GM21737 (cell line): ENCODE measurements around the gene ADAMTSL1.

Experiments used
- ATAC-seq: cut with Tn5 transposase; IDR thresholded peaks from one replicate; pipeline ENCODE4 v1.9.1; 2021; ENCODE audit warnings: mild to moderate bottlenecking, moderate library complexity; ENCODE audit not compliant: unreplicated experiment

The ADAMTSL1 gene

DNA sequence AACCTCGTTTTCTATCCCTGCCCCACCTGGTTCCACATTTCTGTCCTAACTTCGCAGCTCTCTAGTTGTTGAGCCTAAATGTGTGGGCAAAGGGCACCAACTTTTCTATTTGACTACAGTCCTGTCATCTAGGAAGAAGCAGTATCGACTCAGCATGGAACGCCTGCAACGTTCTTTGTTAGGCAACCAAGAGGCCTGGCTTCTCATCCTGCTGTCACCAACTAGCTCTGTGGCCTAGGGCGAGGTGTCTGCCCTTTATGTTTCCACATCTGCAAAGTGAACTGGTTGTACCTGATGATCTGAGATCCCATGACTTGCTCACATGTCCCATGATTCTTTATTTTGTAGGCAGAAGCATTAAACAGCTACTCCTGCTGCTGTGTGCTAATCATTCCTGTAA lies 248.9 kb downstream of the ADAMTSL1 start:
- ATAC-seq, result no peak

DNA sequence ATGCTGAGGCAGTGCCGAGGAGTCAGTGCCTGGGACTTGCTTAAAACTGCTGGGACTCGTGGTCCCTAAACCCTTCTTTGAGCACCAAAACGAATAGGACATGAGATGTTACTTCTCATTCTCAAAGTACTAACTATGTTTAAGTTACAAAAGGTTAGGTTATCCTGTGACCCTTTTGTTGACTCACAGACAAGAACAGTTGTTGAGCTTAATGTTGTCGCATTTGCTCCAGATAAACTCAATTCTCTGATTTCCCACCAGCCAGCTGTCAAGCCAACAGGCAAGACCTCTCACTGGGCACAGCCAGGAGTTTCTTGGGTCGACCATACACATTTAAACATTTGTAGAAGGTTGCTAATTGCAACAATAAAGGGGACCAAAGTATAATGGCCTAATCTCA lies 249.4 kb downstream of the ADAMTSL1 start:
- ATAC-seq, result no peak

- no peak for ATAC-seq
These were observed 252.6 kb downstream of the ADAMTSL1 start for GRCh38 chr9:18726546-18726945.

DNA sequence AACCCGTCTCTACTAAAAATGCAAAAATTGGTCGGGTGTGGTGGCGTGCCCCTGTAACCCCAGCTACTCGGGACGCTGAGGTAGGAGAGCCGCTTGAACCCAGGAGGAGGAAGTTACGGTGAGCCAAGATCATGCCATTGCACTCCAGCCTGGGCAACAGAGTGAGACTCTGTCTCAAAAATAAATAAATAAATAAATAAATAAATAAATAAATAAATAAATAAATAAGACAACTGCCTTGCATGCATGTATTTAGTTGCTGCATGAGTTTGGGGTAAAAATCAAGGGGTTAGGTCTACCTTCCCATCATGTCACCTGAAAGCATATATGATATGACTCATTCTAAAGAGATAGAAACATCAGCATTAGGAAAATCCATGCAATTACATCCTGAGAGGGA lies 254.0 kb downstream of the ADAMTSL1 start:
- ATAC-seq, result no peak

DNA sequence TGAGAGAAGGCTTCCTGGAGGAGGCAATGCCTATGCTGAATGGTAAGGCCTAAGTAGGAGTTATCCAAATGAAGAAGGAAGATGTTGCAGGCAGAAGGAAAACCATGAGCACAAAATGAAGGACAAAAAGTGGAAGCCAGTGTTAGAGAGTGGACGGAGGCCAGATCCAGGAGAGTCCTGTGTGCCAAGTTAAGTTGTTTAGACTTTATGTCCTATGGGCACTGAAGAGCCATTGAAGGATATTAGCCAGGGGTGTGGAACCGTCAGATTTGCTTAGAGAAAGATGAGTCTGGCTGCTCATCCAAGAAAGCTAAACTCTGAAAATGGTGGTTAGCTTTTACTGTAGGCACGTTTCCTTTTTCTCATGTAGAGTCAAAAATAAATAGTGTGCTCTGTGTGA lies 254.7 kb downstream of the ADAMTSL1 start:
- ATAC-seq, result no peak

DNA sequence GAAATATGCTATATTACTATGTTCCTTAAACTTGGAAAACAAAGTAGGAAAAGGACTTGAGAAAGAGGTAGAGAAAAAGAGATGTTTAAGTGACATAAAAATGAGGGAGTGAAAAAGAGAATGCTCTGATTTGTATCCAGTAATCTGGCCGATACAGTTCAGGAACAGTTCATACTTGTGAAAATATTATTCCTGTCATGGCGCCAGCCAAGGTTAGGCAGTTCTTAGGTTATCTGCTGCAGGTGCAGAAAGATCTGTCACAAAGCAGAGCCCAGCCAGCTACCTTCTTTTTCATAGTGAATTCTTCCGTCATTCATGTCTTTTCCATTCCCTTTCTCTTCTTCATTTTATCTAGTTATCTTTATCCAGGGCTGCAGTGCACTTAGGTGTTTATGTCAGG lies 256.3 kb downstream of the ADAMTSL1 start:
- ATAC-seq, result no peak

- ATAC-seq, result no peak
These were observed 265.2 kb downstream of the ADAMTSL1 start for GRCh38 chr9:18739127-18739526.

DNA sequence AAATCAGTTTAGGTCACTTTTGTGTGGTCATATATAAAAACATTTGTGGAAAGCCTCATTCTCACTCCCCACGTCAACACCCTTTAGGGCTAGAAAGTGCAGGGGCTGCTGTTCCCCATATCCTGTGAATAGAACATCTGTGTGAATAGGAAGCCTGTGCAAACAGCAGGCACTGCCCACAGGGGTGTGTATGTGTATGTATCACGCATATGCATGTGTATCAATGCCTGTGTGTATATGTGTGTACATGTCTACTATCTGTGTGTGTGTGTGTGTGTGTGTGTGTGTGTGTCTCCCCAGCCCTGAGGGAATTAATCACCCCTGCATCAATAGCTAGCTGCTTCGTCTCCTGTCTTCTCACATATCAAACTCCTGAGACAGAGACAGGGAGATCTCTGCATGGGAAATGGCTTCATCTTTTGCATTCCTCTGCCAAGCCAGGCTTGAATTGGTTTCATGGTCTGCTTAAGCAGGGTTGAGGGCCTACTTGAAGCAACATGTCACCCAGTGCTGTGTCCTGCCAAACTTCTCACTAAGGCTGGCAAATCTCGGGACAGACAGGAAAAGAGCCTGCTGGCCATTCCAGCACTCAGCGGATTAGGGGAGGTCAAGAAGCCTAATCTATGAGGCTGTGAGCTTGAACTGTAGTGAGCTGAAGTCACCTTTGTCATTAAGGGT lies 265.8 kb downstream of the ADAMTSL1 start:
- ATAC-seq, result no peak

DNA sequence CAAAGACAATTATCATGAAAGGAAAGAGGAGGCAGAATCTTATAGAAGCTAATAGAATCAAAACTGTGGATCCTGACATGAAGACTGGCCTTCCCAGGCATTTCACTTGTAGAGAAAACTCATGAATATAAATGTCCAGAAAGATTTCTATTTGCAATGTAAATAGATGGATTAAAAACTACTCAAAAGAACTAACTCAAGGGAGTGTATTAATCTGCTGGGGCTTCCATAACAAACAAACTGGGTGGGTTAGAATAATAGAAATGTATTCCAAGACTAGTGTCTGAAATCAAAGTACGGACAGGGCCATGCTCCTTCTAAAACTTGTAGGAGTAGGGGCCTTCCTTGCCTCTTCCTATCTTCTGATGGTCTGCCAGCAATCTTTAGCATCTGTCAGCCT lies 267.4 kb downstream of the ADAMTSL1 start:
- ATAC-seq, result no peak

GRCh38 chr9:18741945-18742344 lies 268.0 kb downstream of the ADAMTSL1 start:
- ATAC-seq, result no peak

DNA sequence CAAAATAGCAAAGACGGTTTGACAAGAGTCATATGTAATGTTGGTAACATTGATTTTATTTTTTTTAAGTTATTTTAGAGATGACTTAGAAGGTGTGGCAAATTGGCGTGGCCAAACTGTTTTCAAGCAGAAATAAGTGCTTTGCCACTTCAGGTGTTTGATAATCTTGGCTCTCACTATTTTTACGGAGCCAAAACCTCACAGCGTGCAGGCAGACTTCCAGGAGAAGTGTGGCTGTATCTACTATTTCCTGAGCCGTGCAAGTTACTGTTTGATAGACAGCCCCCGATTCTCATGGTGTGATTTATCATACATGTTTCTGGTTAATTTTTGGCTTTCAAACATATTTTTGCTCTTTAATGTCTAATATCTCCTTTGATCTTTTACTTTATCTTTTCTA lies 269.5 kb downstream of the ADAMTSL1 start:
- ATAC-seq, result no peak

GRCh38 chr9:18743971-18744370 lies 270.0 kb downstream of the ADAMTSL1 start:
- ATAC-seq, result no peak

GRCh38 chr9:18745710-18746109 lies 271.8 kb downstream of the ADAMTSL1 start:
- no peak for ATAC-seq

DNA sequence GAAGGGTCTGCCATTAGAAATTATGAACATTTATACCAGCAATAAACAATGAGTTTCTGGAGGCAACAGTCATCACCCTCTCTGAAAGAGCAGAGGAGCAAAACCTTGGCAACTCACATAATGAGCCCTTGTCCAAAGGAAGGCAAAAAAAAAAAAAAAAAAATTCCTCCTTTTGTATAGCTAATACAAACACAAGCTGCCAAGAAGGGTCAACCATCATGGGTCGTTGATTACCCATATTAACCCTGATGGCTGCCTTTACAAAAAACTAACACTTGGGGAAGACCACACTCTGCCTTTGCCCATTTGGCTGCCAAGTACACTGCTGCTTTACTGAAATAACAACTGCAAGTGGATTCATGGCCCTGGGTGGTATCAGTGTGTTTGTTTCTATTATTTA lies 272.7 kb downstream of the ADAMTSL1 start:
- no peak for ATAC-seq

DNA sequence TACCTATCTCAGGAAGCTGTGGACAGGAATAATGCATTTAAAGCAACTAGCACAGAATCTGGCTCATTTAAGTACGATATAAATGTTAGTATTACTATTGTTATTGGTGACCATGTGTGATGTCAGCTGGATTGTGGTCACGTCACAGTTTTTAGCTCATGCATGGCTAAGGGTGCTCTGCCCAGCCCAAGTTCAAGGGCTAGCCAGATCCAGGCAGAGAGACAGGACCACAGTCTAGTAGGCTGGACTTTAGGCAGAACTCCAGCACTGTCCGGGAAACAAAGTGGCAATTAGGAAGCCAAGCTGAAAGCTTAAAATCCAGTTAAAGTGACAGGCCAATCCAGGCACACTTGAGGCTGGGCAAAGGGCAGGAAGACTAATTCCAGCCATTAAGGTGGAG lies 273.6 kb downstream of the ADAMTSL1 start:
- ATAC-seq, result no peak

- no peak for ATAC-seq
These were observed 274.3 kb downstream of the ADAMTSL1 start for GRCh38 chr9:18748251-18748701.

DNA sequence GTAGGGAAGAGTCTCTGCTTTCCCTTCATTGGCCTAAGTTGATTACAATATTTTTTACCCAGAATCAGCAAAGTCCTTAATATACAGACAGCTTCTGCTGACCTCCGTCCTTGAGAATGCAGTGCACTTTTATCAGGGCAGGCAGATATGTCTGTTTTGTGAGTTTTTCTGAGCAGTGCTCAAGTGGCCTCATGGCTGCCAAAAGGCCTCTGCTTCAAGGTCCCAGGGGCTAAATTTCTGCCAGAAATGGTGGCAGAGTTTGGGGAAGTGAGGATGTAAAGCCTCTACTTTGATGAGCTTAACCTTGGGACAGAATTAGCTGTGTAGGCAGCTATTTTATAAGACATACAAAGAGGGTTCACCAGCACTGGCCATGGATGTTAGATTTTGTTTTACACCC lies 275.8 kb downstream of the ADAMTSL1 start:
- no peak for ATAC-seq

DNA sequence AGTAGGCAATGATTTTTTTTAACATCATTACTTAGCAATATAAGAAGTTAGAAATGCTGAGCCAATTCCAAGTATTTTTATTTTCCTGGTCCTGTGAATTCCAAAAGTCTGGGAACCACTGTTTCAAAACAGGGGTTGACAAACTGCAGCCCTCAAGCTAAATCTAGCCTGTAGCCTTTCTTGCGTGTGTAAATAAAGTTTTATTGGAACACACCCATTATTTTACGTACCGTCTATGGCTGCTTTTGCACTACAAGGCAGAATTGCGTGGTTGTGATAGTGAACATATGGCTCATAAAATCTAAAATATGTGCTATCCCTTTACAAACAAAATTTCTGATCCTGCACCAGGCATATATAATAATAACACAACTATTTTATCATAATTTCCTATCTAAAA lies 280.0 kb downstream of the ADAMTSL1 start:
- ATAC-seq, result no peak

- ATAC-seq, result no peak
These were observed 280.6 kb downstream of the ADAMTSL1 start for GRCh38 chr9:18754537-18754936.

DNA sequence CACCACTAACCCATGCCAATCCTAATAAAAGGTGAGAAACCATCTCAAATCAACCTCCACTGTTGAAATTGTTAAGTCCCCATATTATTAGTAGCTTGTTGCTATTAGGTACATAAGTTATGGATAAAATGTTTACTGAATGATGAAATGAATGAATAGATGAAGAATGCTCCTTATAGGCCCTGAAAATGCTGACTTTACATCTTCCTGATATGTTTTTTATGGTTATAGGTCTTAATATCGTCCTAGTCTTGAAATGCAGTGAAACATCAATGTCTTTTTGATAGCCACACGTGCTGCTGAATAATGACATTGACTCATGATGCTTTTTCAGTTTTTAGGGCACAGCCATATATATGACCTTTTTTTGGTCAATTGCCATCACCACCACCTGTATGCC lies 281.3 kb downstream of the ADAMTSL1 start:
- no peak for ATAC-seq

DNA sequence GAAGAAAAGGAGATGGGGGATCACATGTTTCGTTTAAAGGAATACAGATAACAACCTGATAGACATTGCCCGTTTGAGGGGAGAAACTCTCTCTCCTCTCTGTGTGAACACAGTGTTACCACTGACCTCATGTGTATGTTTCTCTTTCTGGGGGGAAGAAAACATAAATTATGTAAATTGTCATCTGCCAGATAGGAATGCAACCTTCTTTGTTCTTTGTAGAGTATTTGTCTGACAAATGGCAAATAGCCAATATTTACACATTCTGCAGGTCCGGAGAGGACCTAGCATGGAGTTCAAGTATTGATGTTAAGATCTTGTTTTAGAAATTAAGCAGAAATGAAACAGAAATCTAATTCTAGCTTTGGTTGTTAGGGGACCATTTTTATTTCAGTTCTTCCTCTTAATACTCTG lies 282.8 kb downstream of the ADAMTSL1 start:
- no peak for ATAC-seq

- no peak for ATAC-seq
These were observed 285.9 kb downstream of the ADAMTSL1 start for GRCh38 chr9:18759827-18760226.

DNA sequence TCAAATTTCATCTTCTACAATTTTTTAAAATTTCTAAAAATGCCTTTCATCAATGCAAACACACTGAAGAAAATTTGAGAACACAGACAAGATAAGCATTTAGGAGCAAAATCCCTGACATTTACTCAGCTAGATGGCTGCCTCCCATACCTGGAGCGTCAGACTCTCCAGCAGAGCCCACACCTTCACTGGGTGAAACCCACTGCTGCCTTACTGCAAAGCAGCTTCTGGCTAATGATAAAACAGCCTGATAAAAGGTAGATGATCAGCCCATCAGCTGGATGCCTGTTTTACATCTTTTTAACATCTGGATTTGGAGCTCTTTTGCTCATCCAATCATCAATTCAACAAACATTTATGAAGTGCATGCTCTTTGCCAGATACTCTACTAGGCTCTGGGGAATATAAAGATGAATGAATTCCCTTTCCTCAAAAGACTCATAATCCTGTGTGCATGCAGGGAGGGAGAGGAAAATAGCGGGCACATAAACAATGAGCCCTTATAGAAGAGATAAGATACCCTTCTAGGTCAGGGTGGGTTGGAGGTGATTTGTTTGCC lies 287.9 kb downstream of the ADAMTSL1 start:
- no peak for ATAC-seq
